Panc1 (cell line): ENCODE data around the gene RPA3. TPM values are rescaled to one million over a fixed set of nuclear protein-coding genes. Genes with fewer than 3 reads are reported as not detected.

Experiments used
- ATAC-seq: fragments of 200-7000 bp; cut with Tn5 transposase; 2 replicates; pipeline ENCODE4 v1.9.1; 2020; ENCODE audit warnings: mild to moderate bottlenecking, moderate library complexity
- BruUV-seq: library from RNA; stranded (reverse); fragments of 400-500 nt; replicated peaks from 2 replicates; lab custom pipeline; 2021; lab: Mats Ljungman, UMichigan
- CTCF ChIA-PET: fragments of 300-600 bp; sonication (Branson Sonifier 250); formaldehyde crosslinking; loops from one replicate; lab custom pipeline; 2022; ENCODE audit warnings: antibody characterized with exemption; lab: Charles Lee
- POLR2A ChIA-PET: fragments of 300-600 bp; sonication (Branson Sonifier 250); formaldehyde crosslinking; loops from one replicate; lab custom pipeline; 2022; ENCODE audit warnings: antibody characterized with exemption; lab: Charles Lee
- DNase-seq: peaks from one replicate; pipeline ENCODE4 v3.0.0-alpha.2; 2010; ENCODE audit warnings: low read depth, low spot score
- H3K27ac ChIP-seq: 2 replicates; pipeline ENCODE4 v1.5.1; 2011; ENCODE audit warnings: mild to moderate bottlenecking, low read length, inconsistent platforms
- H3K27me3 ChIP-seq: fragments of 200-500 bp; sonication (Bioruptor generic); 2 replicates; pipeline ENCODE4 v1.6.0; 2014; ENCODE audit warnings: low read length, inconsistent platforms; ENCODE audit not compliant: control insufficient read depth, insufficient read depth
- H3K36me3 ChIP-seq: fragments of 200-500 bp; sonication (Bioruptor generic); 2 replicates; pipeline ENCODE4 v1.5.1; 2014; ENCODE audit warnings: inconsistent platforms, mild to moderate bottlenecking, low read length, moderate library complexity; ENCODE audit not compliant: control insufficient read depth, insufficient read depth
- H3K4me1 ChIP-seq: 2 replicates; pipeline ENCODE4 v1.5.1; 2011; ENCODE audit warnings: inconsistent platforms, mild to moderate bottlenecking, low read length, moderate library complexity; ENCODE audit not compliant: control insufficient read depth, insufficient read depth
- H3K4me3 ChIP-seq, 2 experiments: 2 replicates each; pipeline ENCODE4 v1.5.1; 2011 to 2012; ENCODE audit warnings: low read depth in 2 of 2, low read length in 2 of 2, mild to moderate bottlenecking in 2 of 2, inconsistent platforms in 1 of 2, moderate library complexity in 1 of 2
- H3K9me3 ChIP-seq: fragments of 200-500 bp; sonication (Bioruptor generic); 2 replicates; pipeline ENCODE4 v1.5.1; 2014; ENCODE audit warnings: low read depth, mild to moderate bottlenecking, inconsistent platforms, low read length, moderate library complexity; ENCODE audit not compliant: control insufficient read depth, insufficient read depth
- CTCF ChIP-seq: fragments of 450-650 bp; IDR thresholded peaks from 2 replicates; pipeline ENCODE4 v1.5.1; 2017; ENCODE audit warnings: mild to moderate bottlenecking
- POLR2AphosphoS5 ChIP-seq: IDR thresholded peaks from 2 replicates; pipeline ENCODE4 v1.6.1; 2012; ENCODE audit warnings: mild to moderate bottlenecking, low read depth, low read length, moderate library complexity
- REST ChIP-seq, 2 experiments: IDR thresholded peaks; 2 replicates each; pipeline ENCODE4 v1.6.1; 2011 to 2012; ENCODE audit warnings: low read depth in 2 of 2, control low read depth in 1 of 2, low read length in 1 of 2, mild to moderate bottlenecking in 1 of 2, moderate library complexity in 1 of 2; ENCODE audit not compliant: insufficient read depth in 1 of 2
- SIN3A ChIP-seq: IDR thresholded peaks from 2 replicates; pipeline ENCODE4 v1.6.1; 2012; ENCODE audit warnings: low read depth, mild to moderate bottlenecking, low read length, moderate library complexity, borderline replicate concordance; ENCODE audit not compliant: insufficient read depth
- TCF7L2 ChIP-seq: IDR thresholded peaks from 2 replicates; pipeline ENCODE4 v1.6.1; 2011; ENCODE audit warnings: mild to moderate bottlenecking, low read depth, low read length, inconsistent platforms
- in situ Hi-C: cut with HindIII; loops from 2 replicates; pipeline ENCODE4 v1.10.0; 2016; ENCODE audit warnings: low sequenced_read_pairs, low pct_unique_long_range_greater_than_20kb
- intact Hi-C: fragments of 100-400 bp; cut with micrococcal nuclease; formaldehyde crosslinking; loops from one replicate; pipeline ENCODE4 v1.10.0; 2022; ENCODE audit not compliant: unreplicated experiment
- total RNA-seq: library from RNA; stranded (reverse); gene quantifications from one replicate; pipeline ENCODE4 v1.2.1, GENCODE V29; 2021; ENCODE audit not compliant: unreplicated experiment

Gene RPA3
- total RNA-seq, 1 experiment from 2014 or later, result 93.5 TPM

- Histone ChIP-seq H3K27me3 (no peaks in the 10 kb centered on the region), H3K4me3 (no peak overlapping the region), H3K9me3 (no peaks in the 10 kb centered on the region), H3K27ac (peak overlapping the region; percentile 52; the same call in 1 of the 2 replicates), H3K4me1 (peaks cover 14% of the 10 kb centered on the region; the same call in 1 of the 2 replicates), H3K36me3 (no peaks in the 10 kb centered on the region)
- BruUV-seq, result no TSS peak
- in situ Hi-C loops (no loop called here), intact Hi-C loops (no loop called here)
- CTCF ChIA-PET, result no interaction called here
- no peak for DNase-seq
- ATAC-seq, result no peak
- peak; percentile 84 for TF ChIP-seq TCF7L2
- no peak for TF ChIP-seq REST (IDR thresholded peaks at IDR 0.05; ENCODE audit: insufficient read depth in 1 of 2, low read depth in 2 of 2, low read length in 1 of 2)
- POLR2A ChIA-PET, result no interaction called here
Measured at GRCh38 chr7:7746458-7746857, 28.1 kb upstream of the RPA3 start.

GRCh38 chr7:7745966-7746365 is 27.6 kb upstream of the RPA3 start:
- peaks cover 10% of the 10 kb centered on the region; the same call in 1 of the 2 replicates for H3K4me1 ChIP-seq
- intact Hi-C loops, result no loop called here
- no peak overlapping the region for H3K4me3 ChIP-seq
- POLR2A ChIA-PET, result no interaction called here
- H3K9me3 ChIP-seq, result no peaks in the 10 kb centered on the region
- H3K36me3 ChIP-seq, result no peaks in the 10 kb centered on the region
- CTCF ChIA-PET, result no interaction called here
- no peak for DNase-seq
- peak overlapping the region; percentile 52; the same call in 1 of the 2 replicates for H3K27ac ChIP-seq
- no TSS peak for BruUV-seq
- H3K27me3 ChIP-seq, result no peaks in the 10 kb centered on the region
- no peak for ATAC-seq
- in situ Hi-C loops, result no loop called here
- TF ChIP-seq TCF7L2, result no peak
- no peak for TF ChIP-seq REST (IDR thresholded peaks at IDR 0.05; ENCODE audit: insufficient read depth in 1 of 2, low read depth in 2 of 2, low read length in 1 of 2)
- TF ChIP-seq SIN3A, result no peak
- TF ChIP-seq CTCF, result no peak
- TF ChIP-seq POLR2AphosphoS5, result no peak
